HG02885 (cell line): ENCODE measurements around the gene ADAP1.
"Not testable (repeated sequence)": the region's sequence is repeated elsewhere in the genome, so short reads cannot be mapped to it uniquely, and the experiment has no call there.

Source experiments
- ATAC-seq: cut with Tn5 transposase; IDR thresholded peaks from one replicate; pipeline ENCODE4 v1.9.1; 2021; ENCODE audit warnings: mild to moderate bottlenecking; ENCODE audit not compliant: unreplicated experiment, poor library complexity

Gene ADAP1

DNA sequence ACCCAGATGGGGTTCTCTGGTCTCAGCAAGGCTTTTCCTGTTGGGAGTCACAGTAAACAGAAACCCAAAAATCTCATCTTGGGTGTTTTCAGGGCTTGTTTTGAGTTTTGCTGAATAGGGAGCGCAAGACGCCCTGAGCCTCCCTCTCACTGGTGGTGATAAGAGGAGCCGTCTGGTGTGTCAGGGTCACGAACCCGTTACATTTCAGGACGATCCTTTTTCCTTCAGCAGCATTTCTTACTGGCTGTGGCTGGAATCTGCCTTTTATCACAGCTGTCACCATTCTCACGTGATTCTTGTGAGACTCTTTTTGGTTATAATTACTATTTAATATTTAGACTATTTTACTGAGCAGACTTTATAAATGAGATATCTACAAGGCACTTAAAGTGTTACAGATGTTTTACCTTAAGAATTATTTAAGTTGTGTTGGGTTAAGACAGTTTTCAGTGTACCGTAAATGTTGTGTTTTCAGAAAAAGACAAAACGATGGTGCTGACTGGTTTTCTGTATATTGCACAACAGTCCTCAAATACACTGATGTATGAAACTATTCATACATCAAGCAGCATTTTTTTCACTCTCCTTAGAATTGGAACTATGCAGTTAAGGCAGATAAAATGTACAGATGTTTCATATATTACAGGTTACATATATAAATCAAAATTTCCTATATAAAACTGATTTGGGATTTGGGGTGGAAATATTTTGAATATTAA is 80.3 kb downstream of the ADAP1 start:
- no peak for ATAC-seq

DNA sequence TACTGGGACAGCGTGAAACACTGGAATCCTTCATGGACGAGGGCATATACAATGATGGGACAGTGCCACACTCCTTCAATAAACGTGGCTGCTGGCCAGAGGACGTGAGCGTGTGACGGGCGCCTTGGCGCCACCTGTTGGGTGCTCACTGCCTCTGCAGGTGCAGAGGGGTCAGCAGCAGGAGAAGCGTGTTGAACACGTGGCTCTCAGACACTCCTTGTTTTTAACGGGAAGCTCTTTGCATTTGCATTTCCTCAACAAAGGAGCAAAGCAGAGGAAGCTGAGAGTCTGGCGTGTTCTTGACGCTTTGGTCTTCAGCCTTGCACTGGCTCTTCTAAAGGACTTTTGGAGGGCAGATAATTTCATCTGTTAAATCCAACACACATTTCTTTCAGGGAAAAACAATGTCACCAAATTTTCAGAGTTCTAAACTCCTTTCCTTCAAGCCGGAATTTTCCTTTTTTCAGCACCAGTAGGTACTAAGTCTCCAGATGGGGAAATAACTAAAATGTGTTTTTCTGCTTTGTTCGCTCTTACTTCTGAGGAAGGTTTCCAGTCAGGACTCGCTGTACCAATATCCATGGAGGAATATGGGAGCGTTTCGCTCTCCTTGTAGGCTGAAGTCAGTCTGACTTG is 81.0 kb downstream of the ADAP1 start:
- no peak for ATAC-seq

- ATAC-seq = not testable (repeated sequence)
Measured at GRCh38 chr7:872685-873084, 81.8 kb downstream of the ADAP1 start.

- ATAC-seq = no peak
Measured at GRCh38 chr7:871900-872537, 82.5 kb downstream of the ADAP1 start.

DNA sequence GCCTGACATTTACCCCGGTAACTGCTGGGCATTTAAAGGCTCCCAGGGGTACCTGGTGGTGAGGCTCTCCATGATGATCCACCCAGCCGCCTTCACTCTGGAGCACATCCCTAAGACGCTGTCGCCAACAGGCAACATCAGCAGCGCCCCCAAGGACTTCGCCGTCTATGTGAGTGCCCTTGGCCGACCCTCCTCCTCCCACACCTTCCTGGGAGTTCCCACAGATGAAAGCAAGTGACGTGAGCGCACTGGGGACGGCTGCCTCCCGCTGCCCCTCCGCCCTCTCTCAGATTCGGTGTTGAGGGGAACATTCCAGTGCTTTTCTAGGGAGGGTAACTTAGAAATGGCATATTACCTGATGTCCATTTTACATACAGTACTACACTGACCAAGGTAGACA is 85.1 kb downstream of the ADAP1 start:
- ATAC-seq = no peak

GRCh38 chr7:868189-868486 is 86.3 kb downstream of the ADAP1 start:
- ATAC-seq = no peak

- ATAC-seq = no peak
Measured at GRCh38 chr7:867406-868188, 86.9 kb downstream of the ADAP1 start.

DNA sequence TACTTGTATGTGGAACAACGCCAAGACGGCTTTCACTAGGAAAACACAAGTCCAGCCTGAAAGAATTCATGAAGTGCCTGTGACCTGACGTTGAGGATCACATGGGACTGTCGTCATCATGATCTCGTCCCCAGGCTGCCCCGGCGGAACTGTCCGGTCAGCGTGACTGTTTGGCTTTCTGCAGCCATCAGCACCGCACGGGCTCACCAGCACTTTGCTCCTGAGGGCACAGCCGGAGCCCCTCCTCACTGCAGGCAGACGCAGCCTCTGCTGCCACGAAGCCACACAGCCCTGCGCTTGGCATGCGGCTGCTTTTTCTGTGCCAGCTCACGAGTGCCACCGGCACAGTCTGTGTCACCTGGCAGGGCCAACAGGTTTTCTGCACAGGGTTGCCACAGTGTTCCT is 87.5 kb downstream of the ADAP1 start:
- no peak for ATAC-seq

GRCh38 chr7:865921-866320 is 88.6 kb downstream of the ADAP1 start:
- ATAC-seq = no peak

- ATAC-seq = no peak
Measured at GRCh38 chr7:863106-863505, 91.4 kb downstream of the ADAP1 start.

DNA sequence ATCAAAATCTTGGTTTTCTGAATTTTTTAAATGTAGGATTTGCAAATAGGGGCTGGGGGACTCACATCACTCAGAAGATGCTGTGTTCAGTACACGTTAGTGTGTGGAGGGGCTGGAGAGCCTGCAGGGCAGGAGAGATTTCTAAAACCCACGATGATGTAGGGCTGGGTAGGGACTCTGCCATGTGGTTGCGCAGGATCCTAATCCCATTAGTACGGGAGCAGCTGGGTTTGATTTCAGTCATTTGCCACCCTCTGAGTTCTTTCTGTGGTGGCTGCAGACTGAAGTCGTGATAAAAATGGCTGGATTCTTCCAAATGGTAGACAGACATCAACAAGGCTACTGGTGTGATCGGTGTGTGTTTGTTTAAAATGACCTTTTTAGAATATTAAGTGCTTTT is 92.3 kb downstream of the ADAP1 start:
- no peak for ATAC-seq

DNA sequence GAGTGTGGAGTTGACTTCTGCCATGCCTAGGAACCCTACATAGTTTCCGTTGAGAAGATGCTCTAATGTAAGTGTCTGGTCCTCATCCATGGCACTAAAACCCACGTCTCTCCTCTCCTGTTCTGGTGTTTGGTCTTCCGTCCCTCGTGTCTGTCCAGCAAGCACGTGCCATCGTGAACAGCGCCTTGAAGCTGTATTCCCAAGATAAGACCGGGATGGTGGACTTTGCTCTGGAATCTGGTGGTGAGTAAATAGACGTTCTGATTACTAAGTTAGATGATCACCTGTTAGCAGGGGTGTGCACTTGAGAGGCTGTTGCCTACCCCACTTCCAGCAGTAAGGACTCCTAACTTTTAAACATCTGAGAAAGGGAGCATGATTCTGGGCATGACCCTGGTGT is 93.3 kb downstream of the ADAP1 start:
- no peak for ATAC-seq

DNA sequence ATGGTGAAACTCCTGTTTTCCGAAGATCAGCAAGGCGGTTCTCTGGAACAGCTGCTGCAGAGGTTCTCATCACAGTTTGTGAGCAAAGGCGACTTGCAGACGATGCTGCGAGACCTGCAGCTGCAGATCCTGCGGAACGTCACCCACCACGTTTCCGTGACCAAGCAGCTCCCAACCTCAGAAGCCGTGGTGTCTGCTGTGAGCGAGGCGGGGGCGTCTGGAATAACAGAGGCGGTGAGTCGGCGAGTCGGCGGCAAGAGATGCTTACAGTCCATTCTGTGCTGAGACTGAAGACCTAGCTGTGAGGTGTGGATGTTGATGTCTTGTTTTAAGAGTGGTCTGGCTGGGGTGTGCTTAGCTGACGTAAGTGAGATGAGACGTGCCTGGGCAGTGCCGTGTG is 94.3 kb downstream of the ADAP1 start:
- ATAC-seq = no peak

GRCh38 chr7:859359-860030 is 95.0 kb downstream of the ADAP1 start:
- ATAC-seq = no peak

GRCh38 chr7:857661-858060 is 96.8 kb downstream of the ADAP1 start:
- ATAC-seq = no peak

DNA sequence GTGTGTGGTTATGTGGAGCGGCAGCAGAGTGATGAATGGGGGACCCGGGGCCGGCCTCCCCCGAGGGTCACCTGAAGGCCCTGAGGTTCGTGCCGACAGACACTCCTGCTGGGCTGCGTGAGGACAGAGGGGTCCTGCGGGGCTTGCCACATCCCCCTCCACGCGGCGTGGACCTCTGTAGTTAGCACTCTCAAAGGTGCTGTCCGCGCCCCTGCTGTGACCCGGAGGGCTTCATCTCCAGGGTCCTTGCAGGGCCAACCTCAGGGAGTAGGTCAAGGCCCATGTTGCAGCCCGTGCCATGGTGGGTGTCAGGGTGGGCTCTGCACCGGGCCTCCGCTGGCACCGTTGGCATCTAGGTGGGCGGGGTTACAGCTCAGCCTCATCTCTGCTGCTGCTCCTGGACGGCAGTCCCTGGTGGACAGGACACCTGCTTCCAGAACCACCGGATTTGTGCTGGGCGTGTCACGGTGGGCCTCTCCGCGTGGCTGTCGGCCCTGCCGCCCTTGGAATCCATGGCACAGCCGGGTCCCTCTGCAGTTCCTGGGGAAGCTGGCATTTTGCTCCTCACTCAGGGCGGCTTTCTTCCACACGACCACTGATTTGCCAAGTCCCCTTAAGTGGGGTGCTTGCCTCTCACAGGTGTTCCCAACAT is 97.9 kb downstream of the ADAP1 start:
- no peak for ATAC-seq

DNA sequence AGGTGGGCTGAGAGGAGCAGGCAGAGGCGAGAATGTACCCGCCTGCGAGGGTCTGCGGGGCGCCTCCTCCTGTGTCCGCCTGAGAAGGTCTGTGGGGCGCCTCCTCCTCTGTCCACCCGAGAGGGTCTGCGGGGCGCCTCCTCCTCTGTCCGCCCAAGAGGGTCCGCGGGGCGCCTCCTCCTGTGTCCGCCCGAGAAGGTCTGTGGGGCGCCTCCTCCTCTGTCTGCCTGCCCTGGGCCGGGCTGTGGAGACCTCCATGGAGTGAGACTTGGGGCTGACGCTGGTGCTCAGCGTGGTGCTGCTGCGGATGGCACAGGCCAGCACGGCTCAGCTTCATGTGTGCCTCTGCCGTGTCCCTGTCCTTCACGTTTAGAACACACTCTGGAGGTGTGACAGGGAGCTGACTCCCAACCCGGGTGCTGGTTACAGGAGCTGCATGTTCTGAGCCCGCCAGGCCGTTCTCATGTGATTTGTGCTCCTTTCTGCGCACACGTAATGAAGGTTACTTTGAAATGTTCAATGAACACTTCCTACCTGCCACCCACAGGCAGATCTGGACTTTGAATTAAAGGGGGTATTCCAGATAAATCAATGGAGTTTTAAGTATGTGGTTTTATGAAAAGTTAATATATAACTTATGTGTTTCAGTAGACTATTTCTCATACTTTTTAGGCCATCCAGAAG is 98.7 kb downstream of the ADAP1 start:
- ATAC-seq = no peak

DNA sequence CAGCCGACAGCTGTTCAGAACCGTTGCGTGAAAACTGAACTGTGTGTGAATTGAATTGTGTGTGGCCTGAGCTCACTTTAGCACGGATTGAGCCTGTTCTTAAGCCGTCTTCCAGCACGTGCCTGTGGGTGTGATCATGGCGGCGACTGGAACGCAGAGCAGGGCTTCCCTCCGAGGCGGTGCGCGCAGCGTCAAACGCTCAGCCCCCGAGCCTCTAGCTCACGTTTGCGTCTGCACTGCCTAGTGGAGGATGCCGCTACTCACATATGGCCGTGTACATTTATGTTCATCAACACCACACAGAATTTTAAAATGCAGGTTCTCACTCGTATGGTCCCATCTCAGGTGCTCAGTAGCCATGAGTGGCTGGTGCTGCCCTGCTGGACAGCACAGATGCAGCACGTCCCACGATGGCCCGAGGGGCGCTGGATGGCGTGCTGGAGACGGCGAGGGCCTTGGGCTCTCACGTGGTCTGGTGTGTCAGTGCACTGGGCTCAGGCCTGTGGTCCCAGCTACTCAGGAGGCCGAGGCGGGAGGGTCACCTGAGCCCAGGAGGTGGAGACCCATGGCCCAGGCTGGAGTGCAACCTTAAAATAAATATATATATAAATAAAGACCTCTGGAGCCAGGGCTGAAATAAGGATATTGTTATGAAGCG is 100.2 kb downstream of the ADAP1 start:
- no peak for ATAC-seq
